ENCODE data around the gene LUZP2.

Gene LUZP2

GRCh38 chr11:24496736-24497725 lies at the start of gene LUZP2:
Gene LUZP2, plus strand, starts transcription at chr11:24497053.
- ATAC-seq = peak; percentile 96
- TF ChIP-seq ZFP3 (CRISPR knock-in tag; IDR thresholded peaks at IDR 0.05) (peak; percentile 78; the same call in 1 of the 2 replicates), TOX (CRISPR knock-in tag; IDR thresholded peaks at IDR 0.05; ENCODE audit: borderline replicate concordance) (no peak)

DNA sequence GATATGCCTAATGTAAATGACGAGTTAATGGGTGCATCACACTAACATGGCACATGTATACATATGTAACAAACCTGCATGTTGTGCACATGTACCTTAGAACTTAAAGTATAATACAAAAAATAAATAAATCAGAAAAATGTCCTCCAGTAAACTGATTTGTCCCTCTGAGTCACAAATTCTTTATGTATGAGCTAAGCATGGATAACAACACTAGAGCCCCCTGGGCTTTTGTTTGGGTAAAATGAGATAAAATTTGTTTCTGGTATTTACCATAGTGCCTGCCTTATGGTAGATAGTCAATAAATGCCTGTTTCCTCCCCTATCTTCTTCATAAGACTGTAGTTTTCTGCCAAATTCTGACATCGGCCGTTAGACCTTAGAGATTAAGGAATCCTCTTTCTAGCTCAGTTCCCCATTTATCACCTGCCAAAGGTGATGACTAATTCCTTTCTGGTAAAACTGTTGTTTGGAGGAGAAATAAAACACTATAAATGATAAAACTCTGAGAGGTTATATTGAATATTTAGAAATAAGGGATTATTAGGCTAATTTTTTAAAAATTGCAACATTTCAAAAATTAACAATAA lies 43.6 kb upstream of the LUZP2 start:
- ATAC-seq = no peak

GRCh38 chr11:24457985-24458384 lies 38.9 kb upstream of the LUZP2 start:
- ATAC-seq = no peak
- TF ChIP-seq ZFP30 (CRISPR knock-in tag; IDR thresholded peaks at IDR 0.05) (no peak), ZNF70 (CRISPR knock-in tag; IDR thresholded peaks at IDR 0.05) (no peak), PPARA (CRISPR knock-in tag; IDR thresholded peaks at IDR 0.05; ENCODE audit: borderline replicate concordance) (no peak), BACH2 (CRISPR knock-in tag; IDR thresholded peaks at IDR 0.05; ENCODE audit: borderline replicate concordance) (no peak), PATZ1 (CRISPR knock-in tag; IDR thresholded peaks at IDR 0.05; ENCODE audit: borderline replicate concordance) (no peak), ISL1 (CRISPR knock-in tag; IDR thresholded peaks at IDR 0.05) (no peak), TCF4 (CRISPR knock-in tag; IDR thresholded peaks at IDR 0.05; ENCODE audit: borderline replicate concordance) (no peak)
- TF ChIP-seq, protein P1, sequence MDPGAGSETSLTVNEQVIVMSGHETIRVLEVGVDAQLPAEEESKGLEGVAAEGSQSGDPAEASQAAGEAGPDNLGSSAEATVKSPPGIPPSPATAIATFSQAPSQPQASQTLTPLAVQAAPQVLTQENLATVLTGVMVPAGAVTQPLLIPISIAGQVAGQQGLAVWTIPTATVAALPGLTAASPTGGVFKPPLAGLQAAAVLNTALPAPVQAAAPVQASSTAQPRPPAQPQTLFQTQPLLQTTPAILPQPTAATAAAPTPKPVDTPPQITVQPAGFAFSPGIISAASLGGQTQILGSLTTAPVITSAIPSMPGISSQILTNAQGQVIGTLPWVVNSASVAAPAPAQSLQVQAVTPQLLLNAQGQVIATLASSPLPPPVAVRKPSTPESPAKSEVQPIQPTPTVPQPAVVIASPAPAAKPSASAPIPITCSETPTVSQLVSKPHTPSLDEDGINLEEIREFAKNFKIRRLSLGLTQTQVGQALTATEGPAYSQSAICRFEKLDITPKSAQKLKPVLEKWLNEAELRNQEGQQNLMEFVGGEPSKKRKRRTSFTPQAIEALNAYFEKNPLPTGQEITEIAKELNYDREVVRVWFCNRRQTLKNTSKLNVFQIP (CRISPR knock-in tag; IDR thresholded peaks at IDR 0.05; ENCODE audit: borderline replicate concordance, low read depth) = no peak

More for the DNA sequence above, 43.6 kb upstream of the LUZP2 start:
- 0 out of 2 replicates have a peak, but pooled peaks have one; percentile 8 for TF ChIP-seq ISL1 (CRISPR knock-in tag; IDR thresholded peaks at IDR 0.05)
- TF ChIP-seq, protein P2, sequence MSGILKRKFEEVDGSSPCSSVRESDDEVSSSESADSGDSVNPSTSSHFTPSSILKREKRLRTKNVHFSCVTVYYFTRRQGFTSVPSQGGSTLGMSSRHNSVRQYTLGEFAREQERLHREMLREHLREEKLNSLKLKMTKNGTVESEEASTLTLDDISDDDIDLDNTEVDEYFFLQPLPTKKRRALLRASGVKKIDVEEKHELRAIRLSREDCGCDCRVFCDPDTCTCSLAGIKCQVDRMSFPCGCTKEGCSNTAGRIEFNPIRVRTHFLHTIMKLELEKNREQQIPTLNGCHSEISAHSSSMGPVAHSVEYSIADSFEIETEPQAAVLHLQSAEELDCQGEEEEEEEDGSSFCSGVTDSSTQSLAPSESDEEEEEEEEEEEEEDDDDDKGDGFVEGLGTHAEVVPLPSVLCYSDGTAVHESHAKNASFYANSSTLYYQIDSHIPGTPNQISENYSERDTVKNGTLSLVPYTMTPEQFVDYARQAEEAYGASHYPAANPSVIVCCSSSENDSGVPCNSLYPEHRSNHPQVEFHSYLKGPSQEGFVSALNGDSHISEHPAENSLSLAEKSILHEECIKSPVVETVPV (CRISPR knock-in tag; IDR thresholded peaks at IDR 0.05) = no peak

- TF ChIP-seq, protein P2 (CRISPR knock-in tag; IDR thresholded peaks at IDR 0.05) = no peak
- TF ChIP-seq ZNF8 (CRISPR knock-in tag; IDR thresholded peaks at IDR 0.05) (no peak), PATZ1 (CRISPR knock-in tag; IDR thresholded peaks at IDR 0.05; ENCODE audit: borderline replicate concordance) (no peak), ZNF70 (CRISPR knock-in tag; IDR thresholded peaks at IDR 0.05) (no peak), OSR1 (CRISPR knock-in tag; IDR thresholded peaks at IDR 0.05) (no peak), BACH2 (CRISPR knock-in tag; IDR thresholded peaks at IDR 0.05; ENCODE audit: borderline replicate concordance) (no peak), TCF4 (CRISPR knock-in tag; IDR thresholded peaks at IDR 0.05; ENCODE audit: borderline replicate concordance) (no peak), PPARA (CRISPR knock-in tag; IDR thresholded peaks at IDR 0.05; ENCODE audit: borderline replicate concordance) (no peak), ARNTL (CRISPR knock-in tag; IDR thresholded peaks at IDR 0.05; ENCODE audit: borderline replicate concordance, low read depth) (no peak), ISL1 (CRISPR knock-in tag; IDR thresholded peaks at IDR 0.05) (no peak), ZNF565 (CRISPR knock-in tag; conservative IDR thresholded peaks at IDR 0.05; ENCODE audit: low read depth) (no peak), RARB (CRISPR knock-in tag; IDR thresholded peaks at IDR 0.05) (no peak), CSDC2 (CRISPR knock-in tag; IDR thresholded peaks at IDR 0.05) (no peak)
- TF ChIP-seq, protein P1 (CRISPR knock-in tag; IDR thresholded peaks at IDR 0.05; ENCODE audit: borderline replicate concordance, low read depth) = no peak
- ATAC-seq = no peak
Measured at GRCh38 chr11:24470431-24470830, 26.4 kb upstream of the LUZP2 start.
